Breast epithelium (tissue), 4 donors: ENCODE results near the gene MAEL. TPM values are rescaled to one million over a fixed set of nuclear protein-coding genes. Genes with fewer than 3 reads are reported as not detected.

Experiments used
- DNase-seq, 2 donors: peaks; one replicate each; pipeline ENCODE4 v3.0.0-alpha.2; 2019; ENCODE audit warnings: low spot score in 2 of 2
- H3K27ac ChIP-seq, 2 donors: fragments of 200-600 bp; sonication (generic) in 1 of 2; one replicate each; pipeline ENCODE4 v1.5.1; 2016 to 2019; ENCODE audit warnings: mild to moderate bottlenecking in 1 of 2
- H3K27me3 ChIP-seq, 2 donors: fragments of 200-600 bp; sonication (generic) in 1 of 2; one replicate each; pipeline versions ENCODE4 v1.5.1 to v1.6.0; 2017 to 2019; ENCODE audit warnings: control low read depth in 1 of 2, mild to moderate bottlenecking in 1 of 2
- H3K36me3 ChIP-seq: fragments of 200-600 bp; one replicate; pipeline ENCODE4 v1.5.1; 2019
- H3K4me1 ChIP-seq, 2 donors: fragments of 200-600 bp; sonication (generic); one replicate each; pipeline ENCODE4 v1.5.1; 2016 to 2019; ENCODE audit warnings: control low read depth in 1 of 2
- H3K4me3 ChIP-seq, 3 donors: fragments of 200-600 bp; sonication (generic); 1 replicate in 2 of 3; 2 replicates in 1 of 3; pipeline ENCODE4 v1.5.1; 2016 to 2019; ENCODE audit warnings: mild to moderate bottlenecking in 3 of 3, moderate library complexity in 2 of 3
- H3K9me3 ChIP-seq, 2 donors: fragments of 200-600 bp; sonication (generic) in 1 of 2; one replicate each; pipeline ENCODE4 v1.5.1; 2016 to 2019; ENCODE audit warnings: control low read depth in 1 of 2
- CTCF ChIP-seq, 3 donors: fragments of 450-650 bp; IDR thresholded peaks; one replicate each; pipeline ENCODE4 v1.5.1; 2016 to 2017; ENCODE audit warnings: antibody characterized with exemption in 3 of 3, mild to moderate bottlenecking in 3 of 3, moderate library complexity in 3 of 3
- POLR2A ChIP-seq: fragments of 450-650 bp; IDR thresholded peaks from one replicate; pipeline ENCODE4 v1.6.1; 2016; ENCODE audit warnings: antibody characterized with exemption, mild to moderate bottlenecking, moderate library complexity
- POLR2AphosphoS5 ChIP-seq, 3 donors: sonication (generic); formaldehyde crosslinking; IDR thresholded peaks; one replicate each; pipeline ENCODE4 v1.6.1; 2017; ENCODE audit warnings: antibody characterized with exemption in 3 of 3
- intact Hi-C: fragments of 100-400 bp; cut with DNase I; formaldehyde crosslinking; loops from one replicate; pipeline ENCODE4 v1.15.1; 2023; ENCODE audit warnings: low total_unique reads
- total RNA-seq, 3 donors: library from RNA; depleted of rRNA; stranded (reverse); fragments of >200 nt; gene quantifications; one replicate each; pipeline ENCODE4 v1.1.0, GENCODE V29; 2016

Gene MAEL
- total RNA-seq, 3 donors from 2014 or later: 0.15 TPM; not detected in 2

- no peak for TF ChIP-seq POLR2A
- no peak for TF ChIP-seq CTCF (IDR thresholded peaks at IDR 0.05)
- no peak for TF ChIP-seq POLR2AphosphoS5 (IDR thresholded peaks at IDR 0.05)
- no peak for DNase-seq
- Histone ChIP-seq H3K4me3 (no peak overlapping the region), H3K4me1 (no peaks in the 10 kb centered on the region), H3K27ac (no peak overlapping the region), H3K36me3 (no peaks in the 10 kb centered on the region), H3K9me3 (no peaks in the 10 kb centered on the region), H3K27me3 (peaks cover 0 to 6% of the 10 kb centered on the region in 2 donors)
- intact Hi-C loops: no loop called here
Observed at GRCh38 chr1:167056529-167057231, 67.6 kb downstream of the MAEL start.

GRCh38 chr1:167057241-167057688 lies 68.2 kb downstream of the MAEL start:
- Histone ChIP-seq H3K4me1 (no peaks in the 10 kb centered on the region), H3K27me3 (peaks cover 0 to 6% of the 10 kb centered on the region in 2 donors), H3K9me3 (no peaks in the 10 kb centered on the region), H3K4me3 (no peak overlapping the region), H3K27ac (no peak overlapping the region), H3K36me3 (no peaks in the 10 kb centered on the region)
- no peak for DNase-seq
- intact Hi-C loops: no loop called here
- peak in 2 of 3 donors; percentile 18 to 44 for TF ChIP-seq CTCF (IDR thresholded peaks at IDR 0.05)
- TF ChIP-seq POLR2A: no peak

- Histone ChIP-seq H3K27me3 (peaks cover 0 to 6% of the 10 kb centered on the region in 2 donors), H3K9me3 (no peaks in the 10 kb centered on the region), H3K36me3 (no peaks in the 10 kb centered on the region), H3K4me3 (peak overlapping the region in 1 of 3 donors; percentile 1), H3K4me1 (no peaks in the 10 kb centered on the region), H3K27ac (no peak overlapping the region)
- peak; percentile 38 to 73 for DNase-seq
- intact Hi-C loops: no loop called here
- TF ChIP-seq CTCF (IDR thresholded peaks at IDR 0.05): peak; percentile 85 to 92 (median 88)
- no peak for TF ChIP-seq POLR2A
- no peak for TF ChIP-seq POLR2AphosphoS5 (IDR thresholded peaks at IDR 0.05)
Observed at GRCh38 chr1:167059045-167059808, 70.1 kb downstream of the MAEL start.

- Histone ChIP-seq H3K27ac (no peak overlapping the region), H3K4me1 (no peaks in the 10 kb centered on the region), H3K9me3 (no peaks in the 10 kb centered on the region), H3K36me3 (no peaks in the 10 kb centered on the region), H3K4me3 (no peak overlapping the region), H3K27me3 (peaks cover 0 to 6% of the 10 kb centered on the region in 2 donors)
- intact Hi-C loops: loop anchor here (10.0 kb wide), 1 partner anchor 385 kb away; no protein-coding TSS in a partner anchor
- TF ChIP-seq POLR2AphosphoS5 (IDR thresholded peaks at IDR 0.05): no peak
- no peak for TF ChIP-seq POLR2A
- TF ChIP-seq CTCF (IDR thresholded peaks at IDR 0.05): no peak
- no peak for DNase-seq
Observed at GRCh38 chr1:167059809-167060107, 70.7 kb downstream of the MAEL start.
